Spleen (tissue), 11 donors: ENCODE data around the gene HTR5A. TPM values are rescaled to one million over a fixed set of nuclear protein-coding genes. Genes with fewer than 3 reads are reported as not detected.

Source experiments
- DNase-seq: peaks from one replicate; pipeline ENCODE4 v3.0.0-alpha.2; 2020
- H3K27ac ChIP-seq, 8 donors: fragments of 200-600 bp; sonication (generic) in 7 of 8; 1 replicate in 4 of 8; 2 replicates in 4 of 8; pipeline versions ENCODE4 v1.5.0 to v1.8.0; 2016 to 2021; ENCODE audit warnings: inconsistent platforms in 4 of 8, mild to moderate bottlenecking in 4 of 8, moderate library complexity in 1 of 8
- H3K27me3 ChIP-seq, 7 donors: fragments of 200-600 bp; sonication (generic) in 6 of 7; replicated peaks in 1 of 7; 1 replicate in 4 of 7; 2 replicates in 3 of 7; pipeline versions ENCODE4 v1.5.0 to v1.8.0; 2016 to 2021; ENCODE audit warnings: inconsistent platforms in 3 of 7, mild to moderate bottlenecking in 1 of 7
- H3K36me3 ChIP-seq, 6 donors: fragments of 200-600 bp; sonication (generic) in 5 of 6; 1 replicate in 4 of 6; 2 replicates in 2 of 6; pipeline versions ENCODE4 v1.5.0 to v1.8.0; 2016 to 2021; ENCODE audit warnings: inconsistent platforms in 2 of 6
- H3K4me1 ChIP-seq, 6 donors: fragments of 200-600 bp; sonication (generic) in 5 of 6; 1 replicate in 3 of 6; 2 replicates in 3 of 6; pipeline versions ENCODE4 v1.5.0 to v1.8.0; 2016 to 2021; ENCODE audit warnings: inconsistent platforms in 3 of 6
- H3K4me3 ChIP-seq, 8 donors: fragments of 200-600 bp; sonication (generic) in 7 of 8; 1 replicate in 4 of 8; 2 replicates in 4 of 8; pipeline versions ENCODE4 v1.5.0 to v1.8.0; 2016 to 2021; ENCODE audit warnings: inconsistent platforms in 4 of 8, mild to moderate bottlenecking in 4 of 8, moderate library complexity in 2 of 8
- H3K9me3 ChIP-seq, 8 donors: fragments of 200-600 bp; sonication (generic) in 7 of 8; 1 replicate in 4 of 8; 2 replicates in 4 of 8; pipeline versions ENCODE4 v1.5.0 to v1.8.0; 2016 to 2021; ENCODE audit warnings: inconsistent platforms in 4 of 8
- CTCF ChIP-seq, 11 experiments: fragments of 200-600 bp in 7 of 11; fragments of 450-650 bp in 4 of 11; sonication (generic) in 4 of 11; IDR thresholded peaks in 8 of 11; conservative IDR thresholded peaks in 3 of 11; 1 replicate in 7 of 11; 2 replicates in 4 of 11; pipeline versions ENCODE4 v1.4.0 to v1.8.0; 2016 to 2021; ENCODE audit warnings: antibody characterized with exemption in 11 of 11, inconsistent platforms in 4 of 11, mild to moderate bottlenecking in 1 of 11
- POLR2A ChIP-seq, 3 donors: fragments of 450-650 bp; IDR thresholded peaks; one replicate each; pipeline ENCODE4 v1.5.1; 2017; ENCODE audit warnings: antibody characterized with exemption in 3 of 3, mild to moderate bottlenecking in 1 of 3
- POLR2AphosphoS5 ChIP-seq, 3 donors: sonication (generic); formaldehyde crosslinking; IDR thresholded peaks; one replicate each; pipeline ENCODE4 v1.5.1; 2017; ENCODE audit warnings: antibody characterized with exemption in 3 of 3
- WGBS, 5 donors: extraction: QIAGEN DNeasy Blood & Tissue Kit in 3 of 5; methylation state at CpG; one replicate each; pipeline versions ENCODE4 v1.1.5 to v1.1.7; 2013 to 2018; 5-methylcytosine and 5-hydroxymethylcytosine counted together
- intact Hi-C: fragments of 100-400 bp; cut with DNase I; formaldehyde crosslinking; loops from one replicate; pipeline ENCODE4 v1.15.0; 2023; ENCODE audit warnings: low total_unique reads
- polyA plus RNA-seq, 3 donors: library from polyadenylated mRNA; stranded (reverse); fragments of 200-250 nt; gene quantifications; one replicate each; pipeline ENCODE4 v1.2.1, GENCODE V29; 2013
- total RNA-seq, 7 donors: library from RNA; depleted of rRNA in 3 of 7; stranded (reverse); fragments of >200 nt in 3 of 7; fragmentation: NEBNext Ultra II Directional in 4 of 7; extraction: Animal tissue kit (Norgen Biotek cat#: 25700) in 4 of 7; gene quantifications; one replicate each; pipeline versions ENCODE4 v1.1.0 to v1.2.1, GENCODE V29; 2016 to 2021
- donor health status: healthy with polysubstance abuse.
- donor health status: DM: no; HTN: no; CAD: no; lungs with moderate emphysema.
- donor health status: DM: no; HTN: no; CAD: no.
- donor health status: Bipolar disorder and iron deficiency.
- donor health status: healthy.
- donor health status: DM: no; HTN: no; CAD: no.
- donor health status: DM: yes; HTN: yes; CAD: no.

HTR5A gene
- total and polyA plus RNA-seq, 10 donors: not detected

GRCh38 chr7:155115288-155115687, 45.2 kb downstream of the HTR5A start:
- Histone ChIP-seq H3K4me1 (no peaks in the 10 kb centered on the region), H3K9me3 (peaks cover 0 to 16% (median 8%) of the 10 kb centered on the region in 8 donors), H3K4me3 (no peak overlapping the region), H3K27ac (no peak overlapping the region), H3K36me3 (no peaks in the 10 kb centered on the region), H3K27me3 (peaks cover 0 to 26% (median 0%) of the 10 kb centered on the region in 7 donors)
- no peak for DNase-seq
- TF ChIP-seq CTCF (IDR thresholded peaks at IDR 0.05 in 8 of 11, conservative IDR thresholded peaks at IDR 0.05 in 3 of 11): no peak
- no peak for TF ChIP-seq POLR2A (IDR thresholded peaks at IDR 0.05)
- TF ChIP-seq POLR2AphosphoS5 (IDR thresholded peaks at IDR 0.05): no peak
- 70 to 83% (median 75%) methylated on average over 5 of the region's 5 CpGs for WGBS, 5 donors
- intact Hi-C loops: no loop called here

- Histone ChIP-seq H3K9me3 (peaks cover 0 to 24% (median 12%) of the 10 kb centered on the region in 8 donors), H3K4me1 (no peaks in the 10 kb centered on the region), H3K27ac (no peak overlapping the region), H3K27me3 (peaks cover 0 to 11% (median 0%) of the 10 kb centered on the region in 7 donors), H3K4me3 (no peak overlapping the region), H3K36me3 (no peaks in the 10 kb centered on the region)
- TF ChIP-seq CTCF (IDR thresholded peaks at IDR 0.05 in 8 of 11, conservative IDR thresholded peaks at IDR 0.05 in 3 of 11) (no peak), POLR2A (IDR thresholded peaks at IDR 0.05) (no peak), POLR2AphosphoS5 (IDR thresholded peaks at IDR 0.05) (no peak)
- DNase-seq: no peak
- WGBS, 5 donors: 83 to 93% (median 88%) methylated on average over 7 of the region's 7 CpGs
- intact Hi-C loops: no loop called here
Measured at GRCh38 chr7:155119801-155120382, 49.8 kb downstream of the HTR5A start.

- TF ChIP-seq POLR2A (IDR thresholded peaks at IDR 0.05): no peak
- no peak for TF ChIP-seq POLR2AphosphoS5 (IDR thresholded peaks at IDR 0.05)
- TF ChIP-seq CTCF (IDR thresholded peaks at IDR 0.05 in 8 of 11, conservative IDR thresholded peaks at IDR 0.05 in 3 of 11): no peak
- H3K36me3 ChIP-seq: no peaks in the 10 kb centered on the region
- DNase-seq: no peak
- H3K27me3 ChIP-seq: peaks cover 0 to 11% (median 0%) of the 10 kb centered on the region in 7 donors
- H3K4me1 ChIP-seq: no peaks in the 10 kb centered on the region
- H3K9me3 ChIP-seq: peaks cover 0 to 24% (median 12%) of the 10 kb centered on the region in 8 donors
- H3K4me3 ChIP-seq: no peak overlapping the region
- WGBS, 5 donors: 89 to 94% (median 92%) methylated on average over 4 of the region's 4 CpGs
- intact Hi-C loops: no loop called here
- H3K27ac ChIP-seq: no peak overlapping the region
Measured at GRCh38 chr7:155120460-155120859, 50.3 kb downstream of the HTR5A start.

GRCh38 chr7:155122831-155123230, 52.7 kb downstream of the HTR5A start:
- intact Hi-C loops: no loop called here
- 38 to 43% (median 41%) methylated on average over 5 of the region's 5 CpGs for WGBS, 5 donors
- H3K4me1 ChIP-seq: no peaks in the 10 kb centered on the region

More at GRCh38 chr7:155122831-155123230, 52.7 kb downstream of the HTR5A start:
- H3K36me3 ChIP-seq: no peaks in the 10 kb centered on the region
- H3K27me3 ChIP-seq: peaks cover 0 to 10% (median 0%) of the 10 kb centered on the region in 7 donors
- H3K4me3 ChIP-seq: no peak overlapping the region
- no peak for DNase-seq
- peaks cover 0 to 24% (median 12%) of the 10 kb centered on the region in 8 donors for H3K9me3 ChIP-seq
- H3K27ac ChIP-seq: no peak overlapping the region
- TF ChIP-seq CTCF (IDR thresholded peaks at IDR 0.05 in 8 of 11, conservative IDR thresholded peaks at IDR 0.05 in 3 of 11) (no peak), POLR2A (IDR thresholded peaks at IDR 0.05) (no peak), POLR2AphosphoS5 (IDR thresholded peaks at IDR 0.05) (no peak)
